Chondrocyte (in vitro differentiated cells): ENCODE data around the gene UQCRC1. TPM values are rescaled to one million over a fixed set of nuclear protein-coding genes. Genes with fewer than 3 reads are reported as not detected.
"Not testable (repeated sequence)": the region's sequence is repeated elsewhere in the genome, so short reads cannot be mapped to it uniquely, and the experiment has no call there.

ENCODE experiments used
- DNase-seq: peaks from one replicate; pipeline ENCODE4 v3.0.0; 2021; ENCODE audit warnings: mixed read lengths, low spot score
- H3K27ac Mint-ChIP-seq: one replicate; pipeline ENCODE4 v1.8.0; 2021; ENCODE audit warnings: mild to moderate bottlenecking, moderate library complexity, mixed read lengths; ENCODE audit not compliant: unreplicated experiment
- H3K27me3 Mint-ChIP-seq: 2 replicates; pipeline ENCODE4 v1.8.0; 2021; ENCODE audit warnings: low read depth, mixed read lengths
- H3K36me3 Mint-ChIP-seq: 2 replicates; pipeline ENCODE4 v1.8.0; 2021; ENCODE audit warnings: low read depth, mixed read lengths
- H3K4me1 Mint-ChIP-seq: 2 replicates; pipeline ENCODE4 v1.8.0; 2021; ENCODE audit warnings: low read depth, mild to moderate bottlenecking, mixed read lengths
- H3K4me3 Mint-ChIP-seq: one replicate; pipeline ENCODE4 v1.8.0; 2021; ENCODE audit warnings: mild to moderate bottlenecking, moderate library complexity, mixed read lengths; ENCODE audit not compliant: unreplicated experiment
- H3K9me3 Mint-ChIP-seq: 2 replicates; pipeline ENCODE4 v1.8.0; 2021; ENCODE audit warnings: low read depth, mixed read lengths
- CTCF ChIP-seq: fragments of 200-600 bp; sonication (generic); IDR thresholded peaks from 2 replicates; pipeline ENCODE4 v1.5.0; 2021; ENCODE audit warnings: antibody characterized with exemption, mild to moderate bottlenecking, moderate library complexity
- microRNA-seq: library from miRNA; unstranded; fragments of <30 nt; microRNA quantifications from one replicate; pipeline ENCODE4 v1.2.0, GENCODE V29; 2020; ENCODE audit warnings: borderline number of aligned reads
- total RNA-seq: library from RNA; stranded (reverse); gene quantifications from 3 replicates; pipeline ENCODE4 v1.2.1, GENCODE V29; 2021

UQCRC1 gene
- total RNA-seq, 1 donor from 2014 or later, result 258 TPM

GRCh38 chr3:48552111-48552951 is 57.1 kb downstream of the UQCRC1 start:
- peak overlapping the region; percentile 9 for H3K4me3 Mint-ChIP-seq
- no peak for TF ChIP-seq CTCF
- H3K4me1 Mint-ChIP-seq, result peaks cover 29% of the 10 kb centered on the region
- no peak for DNase-seq
- peaks cover 6% of the 10 kb centered on the region for H3K36me3 Mint-ChIP-seq
- H3K9me3 Mint-ChIP-seq, result no peaks in the 10 kb centered on the region
- no peak overlapping the region for H3K27ac Mint-ChIP-seq
- no peaks in the 10 kb centered on the region for H3K27me3 Mint-ChIP-seq

GRCh38 chr3:48551651-48552050 is 57.8 kb downstream of the UQCRC1 start:
- H3K27ac Mint-ChIP-seq, H3K4me3 Mint-ChIP-seq, H3K36me3 Mint-ChIP-seq, H3K9me3 Mint-ChIP-seq, DNase-seq, H3K27me3 Mint-ChIP-seq: not testable (repeated sequence)
- peaks cover 25% of the 10 kb centered on the region for H3K4me1 Mint-ChIP-seq

Small RNAs within 50 kb of the gene (microRNA-seq; reads per million reads assigned to microRNA genes)
- not detected for gene MIR4793
- gene MIR6823, result not detected
- gene MIR711, result not detected

Other genes starting within 250 kb of the UQCRC1 start
- gene FBXW12, start 237.4 kb downstream of the UQCRC1 start, total RNA-seq, result not detected in 3 replicates
- gene PLXNB1, start 179.6 kb downstream of the UQCRC1 start, total RNA-seq, result 63.2 to 115 TPM (median 108 TPM) in 3 replicates
- 13.3 to 25.8 TPM (median 23.9 TPM) in 3 replicates for gene CCDC51, start 169.5 kb downstream of the UQCRC1 start, total RNA-seq
- gene TMA7, start 169.4 kb downstream of the UQCRC1 start, total RNA-seq, result 184 to 243 TPM (median 184 TPM) in 3 replicates
- 8.7 to 10.7 TPM (median 8.8 TPM) in 3 replicates for gene ATRIP, start 162.9 kb downstream of the UQCRC1 start, total RNA-seq
- 162 to 188 TPM (median 188 TPM) in 3 replicates for gene SHISA5, start 105.5 kb downstream of the UQCRC1 start, total RNA-seq
- 14.6 to 23.2 TPM (median 19.9 TPM) in 3 replicates for gene PFKFB4, start 52.8 kb downstream of the UQCRC1 start, total RNA-seq
- gene UCN2, start 45.9 kb downstream of the UQCRC1 start, total RNA-seq, result 1.6 to 3.4 TPM (median 3.3 TPM) in 3 replicates
- gene COL7A1, start 14.3 kb downstream of the UQCRC1 start, total RNA-seq, result 15.9 to 36.6 TPM (median 36.5 TPM) in 3 replicates
- gene TMEM89, start 12.1 kb upstream of the UQCRC1 start, total RNA-seq, result 0.70 TPM in 1 of 3 replicates, not detected in the others
- 66.8 to 70.5 TPM (median 69.3 TPM) in 3 replicates for gene SLC26A6, start 25.8 kb upstream of the UQCRC1 start, total RNA-seq
- gene CELSR3, start 53.2 kb upstream of the UQCRC1 start, total RNA-seq, result 9.6 to 11.4 TPM (median 10.5 TPM) in 3 replicates
- 24.0 to 27.2 TPM (median 24.7 TPM) in 3 replicates for gene NCKIPSD, start 76.3 kb upstream of the UQCRC1 start, total RNA-seq
- 68.8 to 109 TPM (median 72.3 TPM) in 3 replicates for gene IP6K2, start 107.6 kb upstream of the UQCRC1 start, total RNA-seq
- 66.5 to 75.5 TPM (median 73.3 TPM) in 3 replicates for gene PRKAR2A, start 238.2 kb upstream of the UQCRC1 start, total RNA-seq